HepG2 (cell line): ENCODE results near the gene CARS2. TPM values are rescaled to one million over a fixed set of nuclear protein-coding genes. Genes with fewer than 3 reads are reported as not detected.
A peak's percentile ranks its signal among the peaks of the same experiment; 100 is the strongest.

ENCODE experiments used
- CERS6 ChIP-seq: sonication (generic); formaldehyde crosslinking; IDR thresholded peaks from 2 replicates; pipeline ENCODE4 v1.5.0; 2020; ENCODE audit warnings: missing genetic modification reagents
- DZIP1 ChIP-seq: sonication (generic); formaldehyde crosslinking; IDR thresholded peaks from 2 replicates; pipeline ENCODE4 v1.5.0; 2020; ENCODE audit warnings: mild to moderate bottlenecking, missing genetic modification reagents
- E2F5 ChIP-seq: sonication (generic); formaldehyde crosslinking; conservative IDR thresholded peaks from 2 replicates; pipeline ENCODE4 v1.4.0; 2020; ENCODE audit warnings: missing genetic modification reagents
- FOXO1 ChIP-seq: sonication (generic); formaldehyde crosslinking; IDR thresholded peaks from 2 replicates; pipeline ENCODE4 v1.4.0; 2020; ENCODE audit warnings: missing genetic modification reagents
- HDAC1 ChIP-seq: sonication (generic); formaldehyde crosslinking; IDR thresholded peaks from 2 replicates; pipeline ENCODE4 v1.5.1; 2020; ENCODE audit warnings: mild to moderate bottlenecking, missing genetic modification reagents
- KDM1A ChIP-seq: IDR thresholded peaks from 2 replicates; pipeline ENCODE4 v1.6.1; 2016; ENCODE audit warnings: missing compliant biosample characterization
- NCOA1 ChIP-seq: sonication (generic); formaldehyde crosslinking; IDR thresholded peaks from 2 replicates; pipeline ENCODE4 v1.9.0; 2021; ENCODE audit warnings: missing genetic modification reagents
- SPEN ChIP-seq: sonication (generic); formaldehyde crosslinking; IDR thresholded peaks from 2 replicates; pipeline ENCODE4 v1.5.1; 2020; ENCODE audit warnings: low read depth, mild to moderate bottlenecking, missing genetic modification reagents
- ZBTB49 ChIP-seq: sonication (generic); formaldehyde crosslinking; IDR thresholded peaks from 2 replicates; pipeline ENCODE4 v1.4.0; 2020; ENCODE audit warnings: missing genetic modification reagents, borderline replicate concordance
- ZHX1 ChIP-seq: sonication (generic); formaldehyde crosslinking; IDR thresholded peaks from 2 replicates; pipeline ENCODE4 v1.8.1; 2022; ENCODE audit warnings: low read depth, mild to moderate bottlenecking, missing genetic modification reagents
- ZNF652 ChIP-seq: IDR thresholded peaks from 2 replicates; pipeline ENCODE4 v1.6.1; 2016; ENCODE audit warnings: low read depth, borderline replicate concordance
- ZNF782 ChIP-seq: sonication (generic); formaldehyde crosslinking; IDR thresholded peaks from 2 replicates; pipeline ENCODE4 v1.4.0; 2020; ENCODE audit warnings: missing genetic modification reagents, mild to moderate bottlenecking, borderline replicate concordance
- polyA plus RNA-seq, 8 experiments: library from polyadenylated mRNA; depleted of rRNA in 3 of 8; stranded (reverse) in 7 of 8; unstranded in 1 of 8; fragments of >200 nt; fragmentation: Illumina TruSeq in 4 of 8; extraction: Trizol in 4 of 8; gene quantifications; 2 replicates each; pipeline versions ENCODE4 v1.2.1 to v1.2.3, GENCODE V29; 2011 to 2016; ENCODE audit warnings: low read depth in 4 of 8, missing spikeins in 1 of 8, mixed read lengths in 1 of 8; ENCODE audit not compliant: insufficient read depth in 1 of 8
- total RNA-seq, 5 experiments: library from RNA; depleted of rRNA; stranded (reverse); fragments of >200 nt; fragmentation: Illumina TruSeq; extraction: Trizol; gene quantifications; 2 replicates each; pipeline ENCODE4 v1.2.3, GENCODE V29; 2016; ENCODE audit warnings: low read depth in 1 of 5

The CARS2 gene
- total and polyA plus RNA-seq, 2 of the 13 experiments (the other 11 are each of a cell fraction or from before 2014, with no cell fraction given), result 41.1 to 59.3 TPM

- TF ChIP-seq ZNF782 (CRISPR knock-in tag), result no peak
- TF ChIP-seq CERS6, result no peak
- no peak for TF ChIP-seq ZBTB49
- no peak for TF ChIP-seq DZIP1 (CRISPR knock-in tag)
- TF ChIP-seq ZHX1 (CRISPR knock-in tag), result no peak
- no peak for TF ChIP-seq NCOA1 (CRISPR knock-in tag)
- no peak for TF ChIP-seq KDM1A (CRISPR knock-in tag)
- TF ChIP-seq SPEN, result no peak
- TF ChIP-seq E2F5 (CRISPR knock-in tag), result no peak
- TF ChIP-seq FOXO1 (CRISPR knock-in tag), result no peak
- TF ChIP-seq ZNF652 (CRISPR knock-in tag), result peak; percentile 86
- 0 out of 2 replicates have a peak, but pooled peaks have one; percentile 24 for TF ChIP-seq HDAC1
Measured at GRCh38 chr13:110600261-110600819, 105.6 kb downstream of the CARS2 start (continued).
